H9 (cell line): ENCODE measurements around the gene CDH13. TPM values are rescaled to one million over a fixed set of nuclear protein-coding genes. Genes with fewer than 3 reads are reported as not detected.

Experiments used
- DNase-seq: peaks from one replicate; pipeline ENCODE4 v3.0.0-alpha.2; 2017
- H2AFZ ChIP-seq: one replicate; pipeline ENCODE4 v1.6.1; 2013; ENCODE audit warnings: mild to moderate bottlenecking, low read length, control low read depth, moderate library complexity
- H2AK5ac ChIP-seq: 2 replicates; pipeline ENCODE4 v1.6.1; 2013; ENCODE audit warnings: low read length, control low read depth, mixed read lengths; ENCODE audit not compliant: insufficient read length
- H2BK120ac ChIP-seq: one replicate; pipeline ENCODE4 v1.6.1; 2013; ENCODE audit warnings: low read depth, mild to moderate bottlenecking, low read length, control low read depth, inconsistent platforms; ENCODE audit not compliant: poor library complexity, severe bottlenecking
- H2BK12ac ChIP-seq: 2 replicates; pipeline ENCODE4 v1.6.1; 2013; ENCODE audit warnings: low read length, control low read depth, mixed read lengths, low read depth; ENCODE audit not compliant: insufficient read length
- H2BK15ac ChIP-seq: 2 replicates; pipeline ENCODE4 v1.6.1; 2013; ENCODE audit warnings: low read depth, low read length, control low read depth
- H2BK20ac ChIP-seq: one replicate; pipeline ENCODE4 v1.6.1; 2013; ENCODE audit warnings: low read depth, mild to moderate bottlenecking, low read length, control low read depth, inconsistent platforms; ENCODE audit not compliant: poor library complexity, severe bottlenecking
- H2BK5ac ChIP-seq: 2 replicates; pipeline ENCODE4 v1.6.1; 2013; ENCODE audit warnings: low read length, control low read depth, mixed read lengths; ENCODE audit not compliant: insufficient read length
- H3K14ac ChIP-seq: 2 replicates; pipeline ENCODE4 v1.6.1; 2013; ENCODE audit warnings: low read length, control low read depth; ENCODE audit not compliant: insufficient read depth
- H3K18ac ChIP-seq: 2 replicates; pipeline ENCODE4 v1.6.1; 2013; ENCODE audit warnings: low read depth, mild to moderate bottlenecking, mixed read lengths, low read length, control low read depth; ENCODE audit not compliant: insufficient read length
- H3K23ac ChIP-seq: 2 replicates; pipeline ENCODE4 v1.6.1; 2013; ENCODE audit warnings: low read length, control low read depth, mixed read lengths, low read depth; ENCODE audit not compliant: insufficient read length
- H3K23me2 ChIP-seq: 2 replicates; pipeline ENCODE4 v1.6.1; 2013; ENCODE audit warnings: low read depth, mild to moderate bottlenecking, mixed read lengths, low read length, control low read depth; ENCODE audit not compliant: insufficient read length, poor library complexity, severe bottlenecking
- H3K27ac ChIP-seq: 2 replicates; pipeline ENCODE4 v1.5.1; 2013; ENCODE audit warnings: low read length, control low read depth, mixed read lengths, low read depth; ENCODE audit not compliant: insufficient read length
- H3K27me3 ChIP-seq: 2 replicates; pipeline ENCODE4 v1.6.1; 2013; ENCODE audit warnings: low read length, control low read depth, inconsistent platforms; ENCODE audit not compliant: insufficient read depth
- H3K4ac ChIP-seq: 2 replicates; pipeline ENCODE4 v1.6.1; 2013; ENCODE audit warnings: low read depth, mild to moderate bottlenecking, control low read depth, inconsistent platforms, low read length, moderate library complexity
- H3K4me1 ChIP-seq: 2 replicates; pipeline ENCODE4 v1.6.1; 2013; ENCODE audit warnings: low read length, control low read depth, inconsistent platforms; ENCODE audit not compliant: insufficient read depth
- H3K4me2 ChIP-seq: 2 replicates; pipeline ENCODE4 v1.6.1; 2013; ENCODE audit warnings: low read length, control low read depth, mixed read lengths; ENCODE audit not compliant: insufficient read length, insufficient read depth
- H3K56ac ChIP-seq: 2 replicates; pipeline ENCODE4 v1.6.1; 2013; ENCODE audit warnings: low read depth, mild to moderate bottlenecking, mixed read lengths, low read length, control low read depth; ENCODE audit not compliant: insufficient read length
- H3K79me1 ChIP-seq: 2 replicates; pipeline ENCODE4 v1.6.1; 2013; ENCODE audit warnings: low read depth, mild to moderate bottlenecking, moderate library complexity, low read length, control low read depth, inconsistent platforms; ENCODE audit not compliant: insufficient read depth, poor library complexity, severe bottlenecking
- H3K79me2 ChIP-seq: 2 replicates; pipeline ENCODE4 v1.6.1; 2013; ENCODE audit warnings: low read length, control low read depth, inconsistent platforms; ENCODE audit not compliant: insufficient read depth
- H3K9ac ChIP-seq: 2 replicates; pipeline ENCODE4 v1.6.1; 2013; ENCODE audit warnings: low read length, control low read depth, mixed read lengths; ENCODE audit not compliant: insufficient read length; ENCODE audit errors: extremely low read depth
- H3K9me3 ChIP-seq: one replicate; pipeline ENCODE4 v1.6.1; 2013; ENCODE audit warnings: low read depth, low read length, inconsistent platforms; ENCODE audit not compliant: control insufficient read depth
- H3T11ph ChIP-seq: one replicate; pipeline ENCODE4 v1.6.1; 2013; ENCODE audit warnings: mild to moderate bottlenecking, low read length, control low read depth, inconsistent platforms
- H4K20me1 ChIP-seq: one replicate; pipeline ENCODE4 v1.6.1; 2013; ENCODE audit not compliant: control insufficient read depth, insufficient read length, insufficient read depth
- H4K5ac ChIP-seq: 2 replicates; pipeline ENCODE4 v1.6.1; 2013; ENCODE audit warnings: low read depth, mild to moderate bottlenecking, mixed read lengths, low read length, control low read depth; ENCODE audit not compliant: insufficient read length
- H4K8ac ChIP-seq: replicated peaks from 2 replicates; pipeline ENCODE4 v1.6.1; 2013; ENCODE audit warnings: low read length, control low read depth, mixed read lengths, low read depth; ENCODE audit not compliant: insufficient read length
- H4K91ac ChIP-seq: 2 replicates; pipeline ENCODE4 v1.6.1; 2013; ENCODE audit warnings: low read depth, mild to moderate bottlenecking, moderate library complexity, mixed read lengths, low read length, control low read depth; ENCODE audit not compliant: insufficient read length
- H3K27ac Mint-ChIP-seq, 3 experiments: 2 replicates in 2 of 3; 3 replicates in 1 of 3; pipeline ENCODE4 v1.8.0; 2020 to 2021; ENCODE audit warnings: mixed read lengths in 3 of 3, mild to moderate bottlenecking in 1 of 3, moderate library complexity in 1 of 3
- H3K27me3 Mint-ChIP-seq: 2 replicates; pipeline ENCODE4 v1.8.0; 2021; ENCODE audit warnings: low read depth, mild to moderate bottlenecking, moderate library complexity, mixed read lengths
- H3K36me3 Mint-ChIP-seq, 3 experiments: 2 replicates in 2 of 3; 3 replicates in 1 of 3; pipeline ENCODE4 v1.8.0; 2020 to 2021; ENCODE audit warnings: low read depth in 3 of 3, mixed read lengths in 3 of 3; ENCODE audit not compliant: insufficient read depth in 1 of 3
- H3K4me1 Mint-ChIP-seq, 2 experiments: 2 replicates each; pipeline ENCODE4 v1.8.0; 2020; ENCODE audit warnings: mixed read lengths in 2 of 2
- H3K4me3 Mint-ChIP-seq, 2 experiments: 2 replicates in 1 of 2; 3 replicates in 1 of 2; pipeline ENCODE4 v1.8.0; 2020 to 2021; ENCODE audit warnings: mild to moderate bottlenecking in 2 of 2, mixed read lengths in 2 of 2, moderate library complexity in 1 of 2
- H3K9me3 Mint-ChIP-seq, 2 experiments: 2 replicates in 1 of 2; 3 replicates in 1 of 2; pipeline ENCODE4 v1.8.0; 2020; ENCODE audit warnings: mild to moderate bottlenecking in 2 of 2, mixed read lengths in 2 of 2, moderate library complexity in 1 of 2
- WGBS: extraction: QIAGEN DNeasy Blood & Tissue Kit; methylation state at CpG from one replicate; pipeline ENCODE4 v1.1.7; 2013; ENCODE audit warnings: missing lambda C conversion rate, low lambda C conversion rate, mixed read lengths; ENCODE audit not compliant: insufficient read length; ENCODE audit errors: extremely low coverage; 5-methylcytosine and 5-hydroxymethylcytosine counted together
- total RNA-seq: library from RNA; stranded (reverse); gene quantifications from 2 replicates; pipeline ENCODE4 v1.2.1, GENCODE V29; 2021
- TF ChIP-seq, protein P1 (sequence below): fragments of 200-600 bp; sonication (generic); conservative IDR thresholded peaks from 3 replicates; pipeline ENCODE4 v1.8.0; 2021; ENCODE audit warnings: antibody characterized with exemption, mild to moderate bottlenecking

The CDH13 gene
- total RNA-seq, 1 experiment from 2014 or later, result 1.5 TPM

DNA sequence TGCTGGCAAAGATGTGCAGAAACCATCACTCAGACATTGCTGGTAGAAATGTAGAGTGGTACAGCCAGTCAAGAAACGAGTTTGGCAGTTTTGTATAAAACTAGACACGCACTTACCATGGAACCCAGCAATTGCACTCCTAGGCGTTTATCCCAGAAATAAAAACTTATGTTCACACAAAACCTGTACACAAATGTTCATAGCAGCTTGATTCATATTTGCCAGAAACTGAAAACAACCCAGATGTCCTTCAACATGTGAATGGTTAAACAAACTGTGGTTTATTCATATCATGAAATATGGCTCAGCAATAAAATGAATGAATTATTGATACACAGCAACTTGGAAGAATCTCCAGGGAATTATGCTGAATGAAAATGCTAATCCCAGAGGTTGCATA lies 570.0 kb downstream of the CDH13 start:
- H3K14ac ChIP-seq, result no peak overlapping the region
- H4K8ac ChIP-seq, result no peak overlapping the region
- no peak overlapping the region for H3K4ac ChIP-seq
- TF ChIP-seq, protein P1, sequence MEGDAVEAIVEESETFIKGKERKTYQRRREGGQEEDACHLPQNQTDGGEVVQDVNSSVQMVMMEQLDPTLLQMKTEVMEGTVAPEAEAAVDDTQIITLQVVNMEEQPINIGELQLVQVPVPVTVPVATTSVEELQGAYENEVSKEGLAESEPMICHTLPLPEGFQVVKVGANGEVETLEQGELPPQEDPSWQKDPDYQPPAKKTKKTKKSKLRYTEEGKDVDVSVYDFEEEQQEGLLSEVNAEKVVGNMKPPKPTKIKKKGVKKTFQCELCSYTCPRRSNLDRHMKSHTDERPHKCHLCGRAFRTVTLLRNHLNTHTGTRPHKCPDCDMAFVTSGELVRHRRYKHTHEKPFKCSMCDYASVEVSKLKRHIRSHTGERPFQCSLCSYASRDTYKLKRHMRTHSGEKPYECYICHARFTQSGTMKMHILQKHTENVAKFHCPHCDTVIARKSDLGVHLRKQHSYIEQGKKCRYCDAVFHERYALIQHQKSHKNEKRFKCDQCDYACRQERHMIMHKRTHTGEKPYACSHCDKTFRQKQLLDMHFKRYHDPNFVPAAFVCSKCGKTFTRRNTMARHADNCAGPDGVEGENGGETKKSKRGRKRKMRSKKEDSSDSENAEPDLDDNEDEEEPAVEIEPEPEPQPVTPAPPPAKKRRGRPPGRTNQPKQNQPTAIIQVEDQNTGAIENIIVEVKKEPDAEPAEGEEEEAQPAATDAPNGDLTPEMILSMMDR, result no peak
- no peaks in the 10 kb centered on the region for H4K20me1 ChIP-seq
- no peak overlapping the region for H2BK120ac ChIP-seq
- H3K27ac Mint-ChIP-seq, result no peak overlapping the region
- no peaks in the 10 kb centered on the region for H3K79me1 ChIP-seq
- WGBS, result no CpG with 5 or more reads among the region's 3 CpGs
- no peaks in the 10 kb centered on the region for H3K23me2 ChIP-seq
- no peak overlapping the region for H3K18ac ChIP-seq
- H3T11ph ChIP-seq, result no peak overlapping the region
- no peak for DNase-seq
- peaks cover 2% of the 10 kb centered on the region; the same call in 1 of the 2 replicates for H3K27me3 Mint-ChIP-seq
- no peak overlapping the region for H3K27ac ChIP-seq
- H3K9ac ChIP-seq, result no peak overlapping the region
- H3K56ac ChIP-seq, result no peak overlapping the region
- no peaks in the 10 kb centered on the region for H3K4me1 ChIP-seq
- H2AFZ ChIP-seq, result no peak overlapping the region
- H4K91ac ChIP-seq, result no peak overlapping the region
- H2BK12ac ChIP-seq, result no peak overlapping the region
- H3K27me3 ChIP-seq, result no peaks in the 10 kb centered on the region
- H3K4me2 ChIP-seq, result no peak overlapping the region
- no peaks in the 10 kb centered on the region for H3K36me3 Mint-ChIP-seq
- H3K9me3 ChIP-seq, result no peaks in the 10 kb centered on the region
- H2BK5ac ChIP-seq, result no peak overlapping the region
- H3K4me1 Mint-ChIP-seq, result no peaks in the 10 kb centered on the region
- no peak overlapping the region for H4K5ac ChIP-seq
- H3K4me3 Mint-ChIP-seq, result no peak overlapping the region
- peaks cover 0 to 3% of the 10 kb centered on the region in 2 experiments; a peak in 2 of 5 replicates for H3K9me3 Mint-ChIP-seq
- no peaks in the 10 kb centered on the region for H3K79me2 ChIP-seq
- H2BK20ac ChIP-seq, result no peak overlapping the region
- no peak overlapping the region for H2AK5ac ChIP-seq
- H3K23ac ChIP-seq, result no peak overlapping the region
- H2BK15ac ChIP-seq, result no peak overlapping the region
